Stimulated activated CD8-positive, alpha-beta memory T cell treated with anti-CD3 and anti-CD28 coated beads, Interleukin-7, amount 100 ng/mL, for 48 hours (primary cell): ENCODE data around the gene COL5A1.

Experiments used
- DNase-seq, 2 donors: peaks; one replicate each; pipeline ENCODE4 v3.0.0-alpha.2; 2020; ENCODE audit warnings: low read depth in 1 of 2; ENCODE audit errors: extremely low read depth in 1 of 2

COL5A1 gene

GRCh38 chr9:134606951-134607731, 34.5 kb upstream of the COL5A1 start:
- no peak for DNase-seq

- no peak for DNase-seq
Measured at GRCh38 chr9:134607971-134608370, 33.6 kb upstream of the COL5A1 start.

GRCh38 chr9:134611046-134611445, 30.6 kb upstream of the COL5A1 start:
- no peak for DNase-seq

- no peak for DNase-seq
Measured at GRCh38 chr9:134612309-134612708, 29.3 kb upstream of the COL5A1 start.

GRCh38 chr9:134612715-134613114, 28.9 kb upstream of the COL5A1 start:
- no peak for DNase-seq

- DNase-seq: no peak
Measured at GRCh38 chr9:134614256-134614655, 27.3 kb upstream of the COL5A1 start.

GRCh38 chr9:134616341-134616740, 25.3 kb upstream of the COL5A1 start:
- no peak for DNase-seq

GRCh38 chr9:134617246-134617645, 24.4 kb upstream of the COL5A1 start:
- DNase-seq: no peak

GRCh38 chr9:134617836-134618162, 23.8 kb upstream of the COL5A1 start:
- no peak for DNase-seq

GRCh38 chr9:134618163-134618832, 23.3 kb upstream of the COL5A1 start:
- DNase-seq: no peak

GRCh38 chr9:134618833-134619447, 22.7 kb upstream of the COL5A1 start:
- no peak for DNase-seq

- DNase-seq: no peak
Measured at GRCh38 chr9:134619448-134619982, 22.1 kb upstream of the COL5A1 start.

GRCh38 chr9:134619983-134620661, 21.5 kb upstream of the COL5A1 start:
- no peak for DNase-seq

GRCh38 chr9:134620751-134621557, 20.6 kb upstream of the COL5A1 start:
- DNase-seq: no peak

GRCh38 chr9:134621558-134622110, 20.0 kb upstream of the COL5A1 start:
- no peak for DNase-seq

- no peak for DNase-seq
Measured at GRCh38 chr9:134622896-134623257, 18.7 kb upstream of the COL5A1 start.

- no peak for DNase-seq
Measured at GRCh38 chr9:134623258-134624066, 18.1 kb upstream of the COL5A1 start.

- no peak for DNase-seq
Measured at GRCh38 chr9:134624137-134624591, 17.4 kb upstream of the COL5A1 start.

- no peak for DNase-seq
Measured at GRCh38 chr9:134624621-134625181, 16.9 kb upstream of the COL5A1 start.
